Measurements from ENCODE around the gene STIM1.

Gene STIM1

GRCh38 chr11:3890806-3891205, 35.3 kb downstream of the STIM1 start:
- ATAC-seq: no peak
- TF ChIP-seq ZNF70 (CRISPR knock-in tag; IDR thresholded peaks at IDR 0.05): no peak
- no peak for TF ChIP-seq ISL1 (CRISPR knock-in tag; IDR thresholded peaks at IDR 0.05)
- TF ChIP-seq TCF4 (CRISPR knock-in tag; IDR thresholded peaks at IDR 0.05; ENCODE audit: borderline replicate concordance): no peak
- TF ChIP-seq RARB (CRISPR knock-in tag; IDR thresholded peaks at IDR 0.05): no peak
- TF ChIP-seq TSHZ2 (CRISPR knock-in tag; IDR thresholded peaks at IDR 0.05): no peak
- no peak for TF ChIP-seq SNAI2 (CRISPR knock-in tag; IDR thresholded peaks at IDR 0.05)
- TF ChIP-seq PATZ1 (CRISPR knock-in tag; IDR thresholded peaks at IDR 0.05; ENCODE audit: borderline replicate concordance): no peak
- no peak for TF ChIP-seq TOX (CRISPR knock-in tag; IDR thresholded peaks at IDR 0.05; ENCODE audit: borderline replicate concordance)
- TF ChIP-seq PPARA (CRISPR knock-in tag; IDR thresholded peaks at IDR 0.05; ENCODE audit: borderline replicate concordance): no peak
- TF ChIP-seq ZNF8 (CRISPR knock-in tag; IDR thresholded peaks at IDR 0.05): no peak
- no peak for TF ChIP-seq ZFP3 (CRISPR knock-in tag; IDR thresholded peaks at IDR 0.05)

DNA sequence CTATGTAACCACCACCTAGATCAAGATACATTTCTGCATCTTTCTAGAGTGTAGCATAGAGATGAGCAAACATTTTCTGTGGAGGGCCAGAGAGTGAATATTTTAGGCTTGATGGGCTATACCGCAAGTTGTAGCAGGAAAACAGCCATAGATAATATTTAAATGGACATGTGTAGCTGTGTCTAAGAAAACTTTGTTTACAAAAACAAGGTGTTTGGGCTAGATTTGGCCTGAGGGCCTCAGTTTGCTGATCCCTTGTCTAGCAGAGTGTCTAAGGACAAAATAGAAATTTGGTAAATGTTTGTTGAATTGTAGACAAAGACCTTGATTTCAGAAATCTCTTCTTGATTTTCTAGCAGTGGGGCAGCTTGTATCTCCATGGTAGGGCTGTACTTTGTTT, 36.3 kb downstream of the STIM1 start:
- TF ChIP-seq OSR1 (CRISPR knock-in tag; IDR thresholded peaks at IDR 0.05) (no peak), ZFP30 (CRISPR knock-in tag; IDR thresholded peaks at IDR 0.05) (no peak), PPARA (CRISPR knock-in tag; IDR thresholded peaks at IDR 0.05; ENCODE audit: borderline replicate concordance) (no peak), ZNF565 (CRISPR knock-in tag; conservative IDR thresholded peaks at IDR 0.05; ENCODE audit: low read depth) (no peak), SNAI2 (CRISPR knock-in tag; IDR thresholded peaks at IDR 0.05) (no peak), TSHZ2 (CRISPR knock-in tag; IDR thresholded peaks at IDR 0.05) (no peak), BACH2 (CRISPR knock-in tag; IDR thresholded peaks at IDR 0.05; ENCODE audit: borderline replicate concordance) (no peak), CSDC2 (CRISPR knock-in tag; IDR thresholded peaks at IDR 0.05) (no peak)
- TF ChIP-seq, protein P1, sequence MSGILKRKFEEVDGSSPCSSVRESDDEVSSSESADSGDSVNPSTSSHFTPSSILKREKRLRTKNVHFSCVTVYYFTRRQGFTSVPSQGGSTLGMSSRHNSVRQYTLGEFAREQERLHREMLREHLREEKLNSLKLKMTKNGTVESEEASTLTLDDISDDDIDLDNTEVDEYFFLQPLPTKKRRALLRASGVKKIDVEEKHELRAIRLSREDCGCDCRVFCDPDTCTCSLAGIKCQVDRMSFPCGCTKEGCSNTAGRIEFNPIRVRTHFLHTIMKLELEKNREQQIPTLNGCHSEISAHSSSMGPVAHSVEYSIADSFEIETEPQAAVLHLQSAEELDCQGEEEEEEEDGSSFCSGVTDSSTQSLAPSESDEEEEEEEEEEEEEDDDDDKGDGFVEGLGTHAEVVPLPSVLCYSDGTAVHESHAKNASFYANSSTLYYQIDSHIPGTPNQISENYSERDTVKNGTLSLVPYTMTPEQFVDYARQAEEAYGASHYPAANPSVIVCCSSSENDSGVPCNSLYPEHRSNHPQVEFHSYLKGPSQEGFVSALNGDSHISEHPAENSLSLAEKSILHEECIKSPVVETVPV (CRISPR knock-in tag; IDR thresholded peaks at IDR 0.05): no peak
- ATAC-seq: no peak

- no peak for ATAC-seq
Observed at GRCh38 chr11:3892156-3892555, 36.7 kb downstream of the STIM1 start.

More at GRCh38 chr11:3892156-3892555, 36.7 kb downstream of the STIM1 start:
- TF ChIP-seq ZFP3 (CRISPR knock-in tag; IDR thresholded peaks at IDR 0.05): no peak
- TF ChIP-seq ZC3H10 (CRISPR knock-in tag; IDR thresholded peaks at IDR 0.05): no peak
- TF ChIP-seq SNAI2 (CRISPR knock-in tag; IDR thresholded peaks at IDR 0.05): no peak
- TF ChIP-seq OSR1 (CRISPR knock-in tag; IDR thresholded peaks at IDR 0.05): no peak
- no peak for TF ChIP-seq TOX (CRISPR knock-in tag; IDR thresholded peaks at IDR 0.05; ENCODE audit: borderline replicate concordance)
- no peak for TF ChIP-seq BACH2 (CRISPR knock-in tag; IDR thresholded peaks at IDR 0.05; ENCODE audit: borderline replicate concordance)
- no peak for TF ChIP-seq TSHZ2 (CRISPR knock-in tag; IDR thresholded peaks at IDR 0.05)
- no peak for TF ChIP-seq RARB (CRISPR knock-in tag; IDR thresholded peaks at IDR 0.05)
- no peak for TF ChIP-seq ZNF565 (CRISPR knock-in tag; conservative IDR thresholded peaks at IDR 0.05; ENCODE audit: low read depth)
- TF ChIP-seq, protein P2, sequence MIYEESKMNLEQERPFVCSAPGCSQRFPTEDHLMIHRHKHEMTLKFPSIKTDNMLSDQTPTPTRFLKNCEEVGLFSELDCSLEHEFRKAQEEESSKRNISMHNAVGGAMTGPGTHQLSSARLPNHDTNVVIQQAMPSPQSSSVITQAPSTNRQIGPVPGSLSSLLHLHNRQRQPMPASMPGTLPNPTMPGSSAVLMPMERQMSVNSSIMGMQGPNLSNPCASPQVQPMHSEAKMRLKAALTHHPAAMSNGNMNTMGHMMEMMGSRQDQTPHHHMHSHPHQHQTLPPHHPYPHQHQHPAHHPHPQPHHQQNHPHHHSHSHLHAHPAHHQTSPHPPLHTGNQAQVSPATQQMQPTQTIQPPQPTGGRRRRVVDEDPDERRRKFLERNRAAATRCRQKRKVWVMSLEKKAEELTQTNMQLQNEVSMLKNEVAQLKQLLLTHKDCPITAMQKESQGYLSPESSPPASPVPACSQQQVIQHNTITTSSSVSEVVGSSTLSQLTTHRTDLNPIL (CRISPR knock-in tag; IDR thresholded peaks at IDR 0.05; ENCODE audit: low read depth): no peak
- no peak for TF ChIP-seq ZFP30 (CRISPR knock-in tag; IDR thresholded peaks at IDR 0.05)
- TF ChIP-seq ZNF8 (CRISPR knock-in tag; IDR thresholded peaks at IDR 0.05): no peak
- no peak for TF ChIP-seq PPARA (CRISPR knock-in tag; IDR thresholded peaks at IDR 0.05; ENCODE audit: borderline replicate concordance)
- TF ChIP-seq TCF4 (CRISPR knock-in tag; IDR thresholded peaks at IDR 0.05; ENCODE audit: borderline replicate concordance): no peak

Measured in SK-N-SH treated with all-trans-retinoic acid at 6 μM for 48 hours (cell line).